Measurements from ENCODE around the gene ROR1. TPM values are rescaled to one million over a fixed set of nuclear protein-coding genes. Genes with fewer than 3 reads are reported as not detected.

The ROR1 gene
- total and polyA plus RNA-seq, 2 experiments from 2014 or later: 27.6 to 47.8 TPM

DNA sequence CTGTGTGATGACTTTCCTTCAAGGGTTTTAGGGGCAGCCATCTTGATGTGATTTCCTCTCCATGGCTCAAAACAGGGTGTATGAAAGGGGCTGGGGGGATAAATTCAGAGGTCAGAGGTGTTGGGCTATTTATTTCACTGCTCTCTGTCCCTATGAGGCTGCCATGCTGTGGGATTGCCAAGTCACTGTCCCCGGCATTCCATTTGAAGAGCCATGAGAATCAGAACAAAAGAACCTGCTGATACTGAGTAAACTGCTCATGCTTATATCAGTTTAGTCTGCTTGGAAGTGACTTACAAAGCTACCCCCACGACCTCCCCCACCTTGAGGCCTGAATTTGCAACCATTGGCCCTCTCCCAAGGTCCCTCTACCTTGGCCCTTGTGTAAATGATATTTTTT, 357.3 kb downstream of the ROR1 start:
- no peak for DNase-seq (ENCODE audit: low read depth in 1 of 2, low spot score in 1 of 2)
- Histone ChIP-seq H3K9me3 (ENCODE audit: low read depth) (no peaks in the 10 kb centered on the region), H3K27me3 (no peaks in the 10 kb centered on the region), H3K4me1 (ENCODE audit: low read depth) (peaks cover 20% of the 10 kb centered on the region), H3K27ac (peak overlapping the region; percentile 37), H3K36me3 (no peaks in the 10 kb centered on the region), H3K4me3 (no peak overlapping the region)
- TF ChIP-seq, protein P1, sequence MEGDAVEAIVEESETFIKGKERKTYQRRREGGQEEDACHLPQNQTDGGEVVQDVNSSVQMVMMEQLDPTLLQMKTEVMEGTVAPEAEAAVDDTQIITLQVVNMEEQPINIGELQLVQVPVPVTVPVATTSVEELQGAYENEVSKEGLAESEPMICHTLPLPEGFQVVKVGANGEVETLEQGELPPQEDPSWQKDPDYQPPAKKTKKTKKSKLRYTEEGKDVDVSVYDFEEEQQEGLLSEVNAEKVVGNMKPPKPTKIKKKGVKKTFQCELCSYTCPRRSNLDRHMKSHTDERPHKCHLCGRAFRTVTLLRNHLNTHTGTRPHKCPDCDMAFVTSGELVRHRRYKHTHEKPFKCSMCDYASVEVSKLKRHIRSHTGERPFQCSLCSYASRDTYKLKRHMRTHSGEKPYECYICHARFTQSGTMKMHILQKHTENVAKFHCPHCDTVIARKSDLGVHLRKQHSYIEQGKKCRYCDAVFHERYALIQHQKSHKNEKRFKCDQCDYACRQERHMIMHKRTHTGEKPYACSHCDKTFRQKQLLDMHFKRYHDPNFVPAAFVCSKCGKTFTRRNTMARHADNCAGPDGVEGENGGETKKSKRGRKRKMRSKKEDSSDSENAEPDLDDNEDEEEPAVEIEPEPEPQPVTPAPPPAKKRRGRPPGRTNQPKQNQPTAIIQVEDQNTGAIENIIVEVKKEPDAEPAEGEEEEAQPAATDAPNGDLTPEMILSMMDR (IDR thresholded peaks at IDR 0.05; ENCODE audit: low read depth, low read length): no peak

DNA sequence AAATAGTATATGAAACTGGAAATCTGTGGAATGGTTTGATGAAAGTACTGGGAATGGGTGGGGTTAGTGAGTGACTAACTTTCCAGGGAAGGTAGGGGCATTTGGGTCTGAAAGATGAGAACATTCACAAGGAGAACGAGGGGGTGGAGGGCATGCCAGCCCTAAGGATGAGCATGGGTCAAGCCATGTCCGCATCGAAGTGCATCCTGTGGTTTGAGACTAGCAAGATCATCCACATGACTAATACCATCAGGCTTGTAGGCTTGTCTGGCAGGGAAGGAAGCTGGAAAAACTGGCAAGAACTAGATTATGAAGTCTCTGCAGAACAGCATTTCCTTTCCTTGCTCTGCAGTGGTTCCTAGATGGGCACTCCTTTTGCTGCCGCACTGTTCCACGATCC, 359.2 kb downstream of the ROR1 start:
- H3K4me1 ChIP-seq (ENCODE audit: low read depth): peaks cover 25% of the 10 kb centered on the region
- TF ChIP-seq, protein P1 (IDR thresholded peaks at IDR 0.05; ENCODE audit: low read depth, low read length): no peak
- no peaks in the 10 kb centered on the region for H3K9me3 ChIP-seq (ENCODE audit: low read depth)
- H3K4me3 ChIP-seq: no peak overlapping the region
- H3K27ac ChIP-seq: no peak overlapping the region
- H3K36me3 ChIP-seq: no peaks in the 10 kb centered on the region
- H3K27me3 ChIP-seq: no peaks in the 10 kb centered on the region
- peak in 1 of 2 donors; percentile 81 for DNase-seq (ENCODE audit: low read depth in 1 of 2, low spot score in 1 of 2)

DNA sequence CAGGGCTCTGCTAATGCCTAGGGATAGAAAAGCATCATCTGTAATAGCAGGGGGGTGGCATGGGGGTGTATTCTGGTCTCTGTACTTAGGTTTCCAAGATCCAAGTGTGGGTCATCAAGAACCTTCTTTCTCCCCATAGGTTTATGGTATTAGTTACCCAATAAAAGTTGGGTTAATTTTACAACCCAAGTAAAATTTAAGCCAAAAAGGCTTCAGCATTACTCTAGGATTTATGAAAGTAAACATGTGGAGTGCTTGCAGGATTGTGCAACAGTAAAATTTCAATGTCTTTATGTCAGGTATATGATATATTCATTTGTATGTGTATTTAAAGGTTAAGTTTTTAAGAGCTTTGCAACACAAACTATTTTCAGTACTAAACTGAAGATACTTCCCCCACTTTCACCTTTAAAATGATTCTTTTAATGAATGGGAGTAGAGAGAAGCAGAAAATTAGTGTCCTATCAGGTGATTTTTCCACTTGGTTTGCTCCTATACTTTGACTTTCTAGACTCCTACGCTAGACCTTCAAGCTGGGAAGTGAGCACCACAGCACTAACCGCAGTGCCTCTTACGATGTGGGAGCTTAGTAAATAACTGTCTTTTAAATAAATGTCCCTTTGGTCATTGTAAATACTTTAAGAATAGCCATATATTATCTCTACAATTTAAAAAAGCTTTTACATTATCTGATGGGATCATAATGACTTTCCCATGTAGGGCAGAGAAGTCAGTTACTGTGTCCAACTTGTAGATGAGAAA, 361.8 kb downstream of the ROR1 start:
- Histone ChIP-seq H3K27me3 (no peaks in the 10 kb centered on the region), H3K4me1 (ENCODE audit: low read depth) (peaks cover 17% of the 10 kb centered on the region), H3K36me3 (no peaks in the 10 kb centered on the region), H3K9me3 (ENCODE audit: low read depth) (no peaks in the 10 kb centered on the region), H3K4me3 (no peak overlapping the region), H3K27ac (no peak overlapping the region)
- DNase-seq (ENCODE audit: low read depth in 1 of 2, low spot score in 1 of 2): no peak
- TF ChIP-seq, protein P1 (IDR thresholded peaks at IDR 0.05; ENCODE audit: low read depth, low read length): no peak

DNA sequence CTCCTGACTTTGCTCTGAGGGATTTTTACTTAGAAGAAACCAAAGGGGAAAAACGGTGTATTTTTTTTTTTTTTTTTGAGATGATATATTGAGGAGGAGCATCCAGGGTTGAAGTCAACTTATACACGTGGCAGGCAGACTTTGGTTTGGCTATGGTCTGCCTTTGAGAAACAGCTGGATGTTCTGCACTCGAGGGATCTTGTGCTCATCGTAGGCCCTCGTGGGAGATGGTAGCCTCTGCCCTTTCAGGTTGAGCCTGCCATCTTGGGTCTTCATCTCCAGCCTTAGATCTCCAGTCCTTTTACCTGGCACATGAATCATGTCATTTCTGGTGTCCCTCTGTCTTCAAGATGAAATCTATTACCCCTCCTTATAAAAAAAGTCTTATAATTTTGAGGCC, 362.5 kb downstream of the ROR1 start:
- TF ChIP-seq, protein P1 (IDR thresholded peaks at IDR 0.05; ENCODE audit: low read depth, low read length): no peak
- Histone ChIP-seq H3K36me3 (no peaks in the 10 kb centered on the region), H3K4me1 (ENCODE audit: low read depth) (peaks cover 16% of the 10 kb centered on the region), H3K27me3 (no peaks in the 10 kb centered on the region), H3K4me3 (no peak overlapping the region), H3K9me3 (ENCODE audit: low read depth) (no peaks in the 10 kb centered on the region), H3K27ac (no peak overlapping the region)
- DNase-seq (ENCODE audit: low read depth in 1 of 2, low spot score in 1 of 2): no peak

DNA sequence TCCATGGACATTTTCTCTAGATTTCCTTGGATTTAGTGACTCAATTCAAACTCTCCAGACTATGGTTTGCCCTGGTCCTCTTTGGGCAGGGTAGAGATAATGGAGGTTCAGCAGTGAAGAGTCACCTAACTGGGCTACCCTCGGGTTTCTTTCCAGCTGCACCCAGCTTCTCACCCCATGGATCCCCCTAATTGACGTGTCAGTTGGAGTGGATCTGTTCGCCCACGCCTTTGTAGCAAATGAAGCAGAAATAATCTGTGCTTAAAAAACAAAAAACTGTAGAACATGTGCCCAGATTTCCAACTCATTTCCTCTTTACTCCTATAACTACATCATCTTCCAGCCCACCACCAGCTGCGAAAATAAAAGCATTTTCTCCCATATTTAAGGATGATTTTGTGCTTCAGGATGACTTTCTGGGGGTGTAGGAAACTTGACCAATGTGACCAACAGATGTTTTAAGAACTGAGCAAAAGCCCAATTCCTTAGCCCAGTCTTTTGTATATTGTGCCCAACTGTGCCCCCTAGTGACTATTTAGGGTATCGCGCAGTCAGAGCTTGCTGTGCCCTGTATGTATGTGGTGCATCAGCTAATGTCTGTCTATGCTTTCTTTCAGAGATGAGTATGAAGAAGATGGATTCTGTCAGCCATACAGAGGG, 363.1 kb downstream of the ROR1 start:
- no peak overlapping the region for H3K27ac ChIP-seq
- H3K36me3 ChIP-seq: no peaks in the 10 kb centered on the region
- DNase-seq (ENCODE audit: low read depth in 1 of 2, low spot score in 1 of 2): peak; percentile 80 to 91
- no peaks in the 10 kb centered on the region for H3K27me3 ChIP-seq
- no peak overlapping the region for H3K4me3 ChIP-seq
- no peaks in the 10 kb centered on the region for H3K9me3 ChIP-seq (ENCODE audit: low read depth)
- TF ChIP-seq, protein P1 (IDR thresholded peaks at IDR 0.05; ENCODE audit: low read depth, low read length): peak; percentile 91
- H3K4me1 ChIP-seq (ENCODE audit: low read depth): peaks cover 16% of the 10 kb centered on the region
